Measurements from ENCODE around the gene PTPRF.

GRCh38 chr1:43637267-43637666 is 106.6 kb downstream of the PTPRF start:
- no peak for TF ChIP-seq CTCF (conservative IDR thresholded peaks at IDR 0.05 in 1 of 2, IDR thresholded peaks at IDR 0.05 in 1 of 2; ENCODE audit: extremely low read depth in 1 of 2, insufficient read depth in 1 of 2, low read depth in 1 of 2, low read length in 2 of 2)
- no peak for TF ChIP-seq EZH2 (IDR thresholded peaks at IDR 0.05; ENCODE audit: borderline replicate concordance, low read length)

Data from mammary epithelial cell (primary cell).